Tibial artery (tissue), 4 donors: Measurements from ENCODE around the gene ZAP70.

Experiments used
- DNase-seq, 2 donors: peaks; one replicate each; pipeline ENCODE4 v3.0.0-alpha.2; 2019
- H3K27ac ChIP-seq, 2 donors: fragments of 200-600 bp; sonication (generic) in 1 of 2; 1 replicate in 1 of 2; 2 replicates in 1 of 2; pipeline ENCODE4 v1.5.1; 2018 to 2019; ENCODE audit warnings: mild to moderate bottlenecking in 1 of 2
- H3K27me3 ChIP-seq, 2 donors: fragments of 200-600 bp; sonication (generic) in 1 of 2; one replicate each; pipeline versions ENCODE4 v1.5.1 to v1.6.0; 2016 to 2019
- H3K36me3 ChIP-seq, 3 donors: fragments of 200-600 bp; sonication (generic) in 2 of 3; one replicate each; pipeline ENCODE4 v1.5.1; 2016 to 2019; ENCODE audit warnings: mild to moderate bottlenecking in 2 of 3
- H3K4me1 ChIP-seq, 4 donors: fragments of 200-600 bp; sonication (generic) in 2 of 4; 1 replicate in 3 of 4; 2 replicates in 1 of 4; pipeline ENCODE4 v1.5.1; 2016 to 2019
- H3K4me3 ChIP-seq, 2 donors: fragments of 200-600 bp; sonication (generic) in 1 of 2; 1 replicate in 1 of 2; 2 replicates in 1 of 2; pipeline ENCODE4 v1.5.1; 2018 to 2019; ENCODE audit warnings: mild to moderate bottlenecking in 2 of 2
- H3K9me3 ChIP-seq, 3 donors: fragments of 200-600 bp; sonication (generic) in 1 of 3; one replicate each; pipeline ENCODE4 v1.5.1; 2016 to 2019
- CTCF ChIP-seq, 2 experiments: fragments of 200-600 bp in 1 of 2; fragments of 450-650 bp in 1 of 2; IDR thresholded peaks; one replicate each; pipeline ENCODE4 v1.5.1; 2017 to 2019; ENCODE audit warnings: antibody characterized with exemption in 2 of 2, mild to moderate bottlenecking in 1 of 2, moderate library complexity in 1 of 2
- intact Hi-C: fragments of 100-400 bp; cut with DNase I; formaldehyde crosslinking; loops from one replicate; pipeline ENCODE4 v1.15.0; 2023; ENCODE audit warnings: low total_unique reads

Gene ZAP70

GRCh38 chr2:97747716-97748115 lies 34.3 kb downstream of the ZAP70 start:
- H3K27ac ChIP-seq, result no peak overlapping the region
- no peak overlapping the region for H3K4me3 ChIP-seq
- H3K9me3 ChIP-seq, result no peaks in the 10 kb centered on the region
- peaks cover 10 to 20% (median 17%) of the 10 kb centered on the region in 3 donors for H3K36me3 ChIP-seq
- H3K27me3 ChIP-seq, result no peaks in the 10 kb centered on the region
- DNase-seq, result no peak
- intact Hi-C loops, result no loop called here
- TF ChIP-seq CTCF (IDR thresholded peaks at IDR 0.05), result no peak
- H3K4me1 ChIP-seq, result no peaks in the 10 kb centered on the region

- H3K4me1 ChIP-seq, result no peaks in the 10 kb centered on the region
- DNase-seq, result no peak
- peaks cover 8 to 21% (median 11%) of the 10 kb centered on the region in 3 donors for H3K36me3 ChIP-seq
- H3K4me3 ChIP-seq, result no peak overlapping the region
- intact Hi-C loops, result no loop called here
- H3K9me3 ChIP-seq, result no peaks in the 10 kb centered on the region
- TF ChIP-seq CTCF (IDR thresholded peaks at IDR 0.05), result no peak
- H3K27me3 ChIP-seq, result no peaks in the 10 kb centered on the region
- no peak overlapping the region for H3K27ac ChIP-seq
These were observed 36.2 kb downstream of the ZAP70 start for GRCh38 chr2:97749581-97749980.

GRCh38 chr2:97750017-97750416 lies 36.6 kb downstream of the ZAP70 start:
- no peak for DNase-seq
- no peak overlapping the region for H3K27ac ChIP-seq
- intact Hi-C loops, result no loop called here
- no peaks in the 10 kb centered on the region for H3K27me3 ChIP-seq
- H3K36me3 ChIP-seq, result peaks cover 8 to 24% (median 16%) of the 10 kb centered on the region in 3 donors
- no peak for TF ChIP-seq CTCF (IDR thresholded peaks at IDR 0.05)
- no peaks in the 10 kb centered on the region for H3K4me1 ChIP-seq
- no peak overlapping the region for H3K4me3 ChIP-seq
- H3K9me3 ChIP-seq, result no peaks in the 10 kb centered on the region

- no peak overlapping the region for H3K27ac ChIP-seq
- DNase-seq, result no peak
- no peaks in the 10 kb centered on the region for H3K27me3 ChIP-seq
- intact Hi-C loops, result no loop called here
- peaks cover 19 to 40% (median 33%) of the 10 kb centered on the region in 3 donors for H3K36me3 ChIP-seq
- no peak overlapping the region for H3K4me3 ChIP-seq
- TF ChIP-seq CTCF (IDR thresholded peaks at IDR 0.05), result no peak
- H3K9me3 ChIP-seq, result no peaks in the 10 kb centered on the region
- no peaks in the 10 kb centered on the region for H3K4me1 ChIP-seq
These were observed 38.4 kb downstream of the ZAP70 start for GRCh38 chr2:97751752-97752151.

- H3K4me1 ChIP-seq, result no peaks in the 10 kb centered on the region
- peaks cover 28 to 49% (median 42%) of the 10 kb centered on the region in 3 donors for H3K36me3 ChIP-seq
- intact Hi-C loops, result no loop called here
These were observed 39.3 kb downstream of the ZAP70 start for GRCh38 chr2:97752342-97753334.

More at GRCh38 chr2:97752342-97753334, 39.3 kb downstream of the ZAP70 start:
- DNase-seq, result no peak
- Histone ChIP-seq H3K9me3 (no peaks in the 10 kb centered on the region), H3K4me3 (no peak overlapping the region), H3K27me3 (no peaks in the 10 kb centered on the region), H3K27ac (no peak overlapping the region)
- TF ChIP-seq CTCF (IDR thresholded peaks at IDR 0.05), result no peak
